GM18907 (cell line): ENCODE data around the gene MEF2C.

Experiments
- ATAC-seq: cut with Tn5 transposase; IDR thresholded peaks from one replicate; pipeline ENCODE4 v1.9.1; 2021; ENCODE audit warnings: mild to moderate bottlenecking, moderate library complexity; ENCODE audit not compliant: unreplicated experiment

MEF2C gene

GRCh38 chr5:88691945-88692868, 190.8 kb downstream of the MEF2C start:
- ATAC-seq, result no peak

DNA sequence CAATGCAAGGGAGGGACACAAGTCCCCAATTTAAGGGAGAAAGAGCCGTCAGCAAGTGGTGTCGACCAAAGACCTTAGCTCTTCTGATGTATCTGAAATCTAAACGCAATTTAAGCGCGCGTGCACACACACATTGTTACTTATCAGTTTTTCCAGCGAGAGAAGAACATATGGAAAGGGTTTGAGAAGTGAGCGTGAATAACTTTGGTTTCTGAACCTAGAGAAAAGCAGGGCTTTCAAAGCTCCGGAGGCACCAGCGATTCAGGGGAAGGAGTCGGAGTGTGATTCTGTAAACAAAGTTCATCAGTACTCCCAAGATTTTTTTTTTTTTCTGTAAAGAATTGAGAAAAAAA, 191.8 kb downstream of the MEF2C start:
- ATAC-seq, result peak; percentile 21

DNA sequence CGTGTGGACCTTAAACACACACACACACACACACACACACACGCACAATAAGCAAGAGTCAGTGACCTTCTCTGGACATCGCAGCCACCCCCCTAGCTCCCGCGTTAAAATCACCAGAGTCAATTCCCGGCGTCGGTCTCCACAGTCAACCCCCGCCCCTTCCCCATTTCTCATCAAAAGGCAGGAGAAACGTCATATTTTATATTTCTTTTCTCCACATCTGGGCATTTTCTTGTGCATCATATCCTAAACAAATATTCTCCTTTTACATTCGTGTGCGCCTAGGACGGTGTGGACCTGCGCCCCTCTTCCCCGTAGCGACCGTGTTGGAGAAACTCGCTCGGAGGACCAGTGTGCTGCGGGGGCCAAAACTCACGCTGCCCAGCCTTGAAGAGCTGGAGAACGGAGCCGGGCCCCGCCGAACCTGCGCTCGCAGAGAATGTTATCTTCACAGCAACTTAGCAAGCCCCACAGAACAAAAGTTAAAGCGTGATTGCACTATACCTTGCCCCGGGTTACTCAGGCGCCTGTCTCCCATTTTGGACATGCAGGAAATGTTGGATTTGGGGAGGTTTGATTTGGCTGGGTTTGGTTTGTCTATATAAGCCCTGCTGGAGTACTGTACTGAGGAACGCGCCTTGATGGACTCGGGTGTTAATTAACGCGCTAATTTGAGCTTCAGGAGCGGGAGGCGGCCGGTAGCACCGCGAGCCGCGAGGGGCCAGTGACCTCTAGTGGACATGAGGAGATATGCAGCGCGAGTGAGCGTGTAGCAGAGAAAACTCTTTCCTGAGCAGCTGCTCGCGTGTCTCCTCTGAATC, 192.4 kb downstream of the MEF2C start:
- peak; percentile 93 for ATAC-seq

GRCh38 chr5:88689668-88690408, 193.1 kb downstream of the MEF2C start:
- no peak for ATAC-seq

DNA sequence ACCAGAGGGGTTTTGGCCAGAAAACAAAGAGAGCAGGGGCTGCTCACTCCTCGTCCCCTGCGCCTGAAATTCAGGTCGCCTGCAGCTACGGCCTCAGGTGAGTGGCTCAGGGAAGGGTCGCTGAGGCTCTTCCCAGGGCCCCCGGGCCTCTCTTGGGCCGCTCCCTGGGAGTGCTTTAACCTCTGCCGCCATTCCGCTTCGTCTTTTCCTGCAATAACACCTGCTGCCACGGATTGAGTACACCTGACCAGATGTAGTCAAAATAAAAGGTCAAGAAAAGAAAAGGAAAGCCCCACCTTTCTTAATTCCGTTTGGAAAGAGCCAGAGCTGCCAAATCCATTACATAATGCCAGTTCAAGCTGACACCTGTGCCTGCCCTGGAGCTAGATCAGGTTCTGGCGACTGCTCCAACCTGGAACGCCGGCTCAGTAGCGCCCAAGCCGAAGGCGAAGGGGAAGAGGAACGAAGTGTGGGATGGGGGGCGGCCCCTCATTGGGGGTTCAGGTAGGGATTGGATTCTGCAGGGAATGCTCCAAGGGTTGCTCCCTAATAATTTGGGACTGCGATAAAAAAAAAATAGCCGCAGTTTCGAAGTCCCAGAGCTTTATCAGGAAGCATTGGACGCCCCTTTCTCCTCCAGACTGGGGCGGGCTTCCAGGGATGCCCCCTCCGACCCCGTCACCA, 193.9 kb downstream of the MEF2C start:
- ATAC-seq, result no peak

DNA sequence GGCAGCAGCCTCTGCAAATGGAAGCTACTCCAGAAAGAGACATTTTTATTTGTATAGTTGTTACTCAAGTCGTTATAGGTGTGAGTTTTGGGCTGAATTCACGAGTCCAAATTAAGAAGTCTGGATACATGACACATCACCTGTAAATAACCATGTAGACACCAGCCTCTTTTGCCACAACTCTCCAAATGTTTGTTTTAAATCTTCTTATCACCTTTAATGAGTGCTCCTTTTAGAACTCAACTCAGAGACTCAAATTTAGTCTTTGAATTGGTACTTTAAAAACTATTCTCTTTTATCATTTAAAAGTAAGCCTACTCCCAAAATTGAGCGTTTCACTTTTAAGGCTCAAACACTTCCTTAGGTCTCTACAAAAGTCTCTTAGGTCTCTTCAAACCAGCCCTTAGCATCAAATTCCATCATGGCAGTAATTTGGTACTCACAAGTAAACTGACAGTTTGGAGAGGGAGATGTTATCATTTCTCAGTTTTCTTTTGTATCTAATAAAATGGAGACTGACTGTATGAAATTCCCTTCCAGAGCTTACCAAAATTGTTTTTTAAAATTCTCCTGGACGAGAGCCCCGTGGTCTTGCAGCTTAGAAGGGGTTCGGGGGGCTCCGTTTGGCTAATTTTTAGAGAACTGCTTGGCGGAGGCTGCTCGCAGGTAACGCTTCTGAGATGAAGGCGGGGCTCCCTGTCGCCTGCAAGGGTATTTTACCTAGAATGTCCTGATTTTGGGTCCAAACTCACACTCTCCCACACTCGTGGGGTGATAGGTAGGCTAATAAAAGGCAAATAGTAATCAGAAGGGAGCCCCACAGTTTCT, 194.6 kb downstream of the MEF2C start:
- no peak for ATAC-seq

GRCh38 chr5:88687373-88687911, 195.5 kb downstream of the MEF2C start:
- no peak for ATAC-seq

DNA sequence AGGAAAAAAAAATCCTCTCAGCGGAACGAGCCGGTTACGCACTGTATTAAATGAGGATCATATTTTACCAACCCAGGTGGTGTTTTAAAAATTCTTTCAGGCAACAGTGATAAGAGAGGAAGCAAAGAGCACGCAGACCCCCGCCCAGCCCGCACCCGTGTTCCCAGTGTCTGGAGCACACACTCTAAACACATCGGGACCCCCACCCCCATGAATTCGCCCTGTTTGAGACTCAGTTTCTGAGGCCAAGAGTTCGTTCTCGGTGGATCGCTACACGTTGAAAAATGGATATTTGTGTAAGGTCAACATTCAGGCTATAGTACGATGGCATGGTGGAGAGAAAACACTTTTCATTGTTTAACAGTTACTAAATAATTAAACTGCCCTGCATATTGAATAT, 196.3 kb downstream of the MEF2C start:
- ATAC-seq, result no peak

- ATAC-seq, result no peak
These were observed 197.1 kb downstream of the MEF2C start for GRCh38 chr5:88685591-88686541.

DNA sequence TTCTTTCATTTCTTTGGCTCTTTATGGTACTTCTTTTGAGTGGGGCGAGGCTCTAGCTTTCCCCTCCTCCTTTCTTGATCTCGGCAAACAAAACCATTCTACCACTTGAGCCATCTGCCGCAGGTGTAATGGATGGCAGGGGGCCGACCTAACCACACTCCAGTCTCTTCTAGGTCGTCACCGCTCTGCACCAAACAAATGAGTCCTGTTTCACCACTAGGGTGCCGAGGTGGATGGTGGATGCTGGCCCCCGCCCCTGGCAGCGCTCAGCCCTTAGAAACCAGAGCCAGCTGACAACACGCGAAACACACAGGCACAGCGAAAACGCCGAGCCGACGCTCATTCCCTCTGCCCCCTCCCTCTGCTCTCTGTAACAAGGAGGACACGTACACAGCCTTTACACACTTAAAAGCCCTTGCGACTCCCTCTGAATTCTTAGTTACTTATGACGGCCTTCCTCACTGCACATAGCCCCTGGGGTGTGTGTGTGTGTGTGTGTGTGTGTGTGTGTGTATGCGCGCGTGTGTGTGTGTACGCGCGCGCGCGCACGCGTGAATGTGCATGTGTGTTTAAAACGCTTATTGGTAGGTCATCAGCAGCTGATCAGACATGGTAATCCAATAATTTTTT, 199.4 kb downstream of the MEF2C start:
- ATAC-seq, result peak; percentile 68

DNA sequence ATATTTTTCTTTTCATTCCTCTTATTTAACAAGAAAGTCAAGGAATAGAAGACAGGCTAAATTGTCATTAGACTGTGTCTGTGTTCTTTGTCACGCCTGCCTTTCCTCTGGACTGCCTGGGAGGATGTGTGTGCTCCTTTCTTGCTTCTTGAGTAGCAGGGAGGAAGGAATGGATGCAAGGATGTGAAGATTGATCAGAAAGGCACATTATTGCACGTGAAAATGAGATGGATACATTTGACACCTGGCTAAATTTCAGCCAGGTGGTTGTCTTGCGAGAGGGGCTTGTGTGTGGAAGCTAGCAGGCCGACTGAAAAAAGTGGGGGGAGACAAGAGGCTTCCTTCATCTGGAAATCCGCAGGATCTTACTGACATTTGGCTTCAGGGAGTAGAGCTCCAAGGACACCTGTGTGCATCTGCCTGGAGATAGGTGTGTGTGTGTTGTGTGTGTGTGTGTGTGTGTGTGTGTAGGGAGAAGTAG, 200.1 kb downstream of the MEF2C start:
- ATAC-seq, result no peak

GRCh38 chr5:88682131-88682530, 200.9 kb downstream of the MEF2C start:
- no peak for ATAC-seq

DNA sequence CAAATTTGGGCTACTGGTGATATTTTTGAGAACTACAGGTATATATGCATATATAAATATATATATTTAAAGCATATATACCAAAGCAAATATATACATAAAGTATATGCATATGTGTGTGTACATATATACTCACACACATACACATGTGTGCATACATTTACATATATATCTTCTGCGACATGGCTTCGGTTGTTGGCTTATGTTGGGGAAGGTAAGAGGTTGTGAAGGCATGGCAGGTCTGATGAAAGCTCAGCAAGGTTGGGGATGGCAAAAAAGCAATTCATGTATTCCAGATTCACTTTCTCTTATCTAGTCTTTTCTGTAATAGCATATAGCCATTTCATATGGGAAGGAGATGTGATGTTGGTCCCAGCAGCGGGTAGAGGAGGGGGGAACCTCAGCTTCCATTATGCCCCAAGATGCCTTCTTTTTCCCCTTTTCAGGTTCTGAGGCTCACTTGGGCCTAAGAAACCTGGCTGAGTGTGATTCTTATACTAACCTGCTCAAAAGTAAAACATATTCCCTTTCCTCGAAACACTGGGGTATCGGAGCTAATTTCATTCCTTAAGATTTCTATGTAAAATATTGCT, 201.7 kb downstream of the MEF2C start:
- ATAC-seq, result no peak

DNA sequence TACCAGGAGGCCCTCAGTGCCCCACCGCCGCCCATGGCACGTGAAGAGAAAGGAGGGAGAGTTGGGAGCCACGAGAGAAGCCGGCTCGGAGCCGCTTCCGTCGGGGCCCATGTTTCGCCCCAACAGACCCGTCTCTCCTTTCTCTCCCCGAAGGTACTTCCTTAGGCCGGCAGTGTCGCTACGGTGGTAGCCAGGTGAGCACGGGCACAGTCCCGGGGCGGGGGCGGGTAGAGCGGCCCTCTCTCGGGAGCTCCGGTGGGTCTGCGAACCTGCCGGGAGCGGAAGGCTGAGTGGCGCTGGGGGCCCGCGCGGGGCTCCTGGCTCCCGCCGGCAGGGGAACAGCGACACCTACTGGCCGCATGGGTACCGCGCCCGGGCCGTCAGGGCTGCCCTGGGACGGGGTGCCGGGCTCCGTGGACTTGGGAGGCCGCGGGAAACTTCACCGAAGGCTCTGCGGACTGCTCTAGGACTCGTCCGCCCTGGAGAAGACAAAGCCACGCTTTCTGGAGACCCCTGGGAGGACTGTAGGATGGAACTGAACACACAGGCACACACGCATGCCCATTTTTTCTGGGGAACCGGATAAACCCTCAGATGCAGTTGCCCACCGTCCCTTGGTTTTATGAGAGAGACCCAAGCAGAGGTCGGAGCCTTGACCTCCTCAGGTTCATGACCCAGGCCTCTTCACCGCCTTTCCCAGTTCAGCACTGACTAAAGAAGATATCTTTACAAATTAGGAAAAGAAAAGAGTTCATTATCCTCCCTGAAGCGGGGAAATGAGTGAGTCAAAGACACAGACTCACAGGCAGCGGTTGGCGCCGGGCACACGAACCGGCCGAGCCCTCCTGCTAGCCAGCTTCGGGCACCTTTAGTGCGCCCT, 202.5 kb downstream of the MEF2C start:
- peak; percentile 81 for ATAC-seq

DNA sequence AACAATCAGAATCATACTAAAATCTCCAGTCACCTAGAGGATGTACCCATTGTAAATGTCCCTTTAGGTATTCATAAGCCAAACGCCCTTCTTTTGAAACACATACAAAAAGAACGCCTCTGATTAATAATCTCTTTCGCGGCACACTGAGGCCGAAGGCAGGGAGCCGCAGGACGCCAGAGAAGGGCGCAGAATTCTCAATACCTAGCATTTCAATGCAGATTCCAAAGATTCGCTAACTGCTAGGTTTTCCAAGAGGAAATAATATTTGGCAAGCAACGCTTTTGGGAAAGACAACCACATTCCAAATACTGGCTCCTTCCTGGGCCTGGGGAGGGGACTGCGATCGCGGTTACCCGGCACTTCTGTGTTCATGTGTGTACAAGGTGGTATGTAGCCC, 203.3 kb downstream of the MEF2C start:
- no peak for ATAC-seq

DNA sequence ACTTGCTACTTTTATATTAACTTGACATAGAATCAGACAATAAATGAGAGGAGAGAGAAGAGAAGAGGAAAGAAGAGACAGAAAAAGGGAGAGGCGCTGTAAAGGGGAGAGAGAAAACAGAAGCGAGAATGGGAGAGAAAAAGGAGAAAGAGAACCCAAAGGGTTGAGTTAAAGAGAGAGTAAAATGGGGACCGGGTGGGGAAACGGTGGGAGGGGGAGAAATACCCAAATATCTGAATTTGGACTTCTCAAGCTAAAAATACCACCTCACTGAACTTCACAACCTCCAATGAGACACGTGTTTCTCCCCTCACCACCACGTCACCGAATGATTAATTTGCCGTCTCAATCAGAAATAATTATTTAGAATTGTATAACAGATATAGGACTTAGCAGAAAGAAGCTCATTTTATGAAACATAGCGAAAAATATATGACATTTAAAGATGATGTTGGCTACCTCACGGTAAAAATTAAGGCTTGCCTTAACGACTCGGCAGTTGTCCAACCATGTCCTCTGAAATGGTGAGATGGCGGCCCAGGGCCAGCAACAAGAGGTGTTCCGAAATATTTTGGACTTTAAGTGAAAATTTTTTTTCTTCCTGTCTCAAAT, 204.1 kb downstream of the MEF2C start:
- ATAC-seq, result no peak
